Astrocyte (in vitro differentiated cells and primary cell): ENCODE results near the gene KRI1. TPM values are rescaled to one million over a fixed set of nuclear protein-coding genes. Genes with fewer than 3 reads are reported as not detected.

Source experiments
- DNase-seq: peaks from one replicate; pipeline ENCODE4 v3.0.0-alpha.2; 2010; ENCODE audit warnings: low read depth
- FAIRE-seq: peaks from 2 replicates; lab custom pipeline; 2011; peaks lifted over from hg19 to GRCh38; lab: Jason Lieb, UNC
- H2AFZ ChIP-seq: 2 replicates; pipeline ENCODE4 v1.6.0; 2012; ENCODE audit warnings: low read depth, low read length, inconsistent platforms
- H3K27ac ChIP-seq: 2 replicates; pipeline ENCODE4 v1.5.1; 2011; ENCODE audit warnings: low read depth, low read length, inconsistent platforms
- H3K27me3 ChIP-seq: 2 replicates; pipeline ENCODE4 v1.6.0; 2011; ENCODE audit warnings: low read length, inconsistent platforms; ENCODE audit not compliant: insufficient read depth
- H3K36me3 ChIP-seq: 2 replicates; pipeline ENCODE4 v1.5.1; 2011; ENCODE audit warnings: low read length, inconsistent platforms; ENCODE audit not compliant: insufficient read depth
- H3K4me1 ChIP-seq: 2 replicates; pipeline ENCODE4 v1.5.1; 2011; ENCODE audit warnings: low read length, inconsistent platforms; ENCODE audit not compliant: insufficient read depth
- H3K4me2 ChIP-seq: 2 replicates; pipeline ENCODE4 v1.6.0; 2012; ENCODE audit warnings: low read length, inconsistent platforms
- H3K4me3 ChIP-seq: 2 replicates; pipeline ENCODE4 v1.5.1; 2011; ENCODE audit warnings: low read depth, mild to moderate bottlenecking, low read length, inconsistent platforms; ENCODE audit not compliant: insufficient read depth
- H3K79me2 ChIP-seq: 2 replicates; pipeline ENCODE4 v1.6.0; 2012; ENCODE audit warnings: mild to moderate bottlenecking, low read length, inconsistent platforms; ENCODE audit not compliant: insufficient read depth
- H3K9ac ChIP-seq: 2 replicates; pipeline ENCODE4 v1.6.0; 2012; ENCODE audit warnings: mild to moderate bottlenecking, low read length, inconsistent platforms
- H3K9me3 ChIP-seq: 2 replicates; pipeline ENCODE4 v1.5.1; 2012; ENCODE audit warnings: low read depth, mild to moderate bottlenecking, low read length, inconsistent platforms; ENCODE audit not compliant: insufficient read depth
- H4K20me1 ChIP-seq: 2 replicates; pipeline ENCODE4 v1.6.0; 2012; ENCODE audit warnings: low read length, inconsistent platforms; ENCODE audit not compliant: insufficient read depth
- H3K27ac Mint-ChIP-seq: one replicate; pipeline ENCODE4 v1.8.0; 2021; ENCODE audit warnings: mild to moderate bottlenecking, mixed read lengths; ENCODE audit not compliant: unreplicated experiment
- H3K27me3 Mint-ChIP-seq: one replicate; pipeline ENCODE4 v1.8.0; 2021; ENCODE audit warnings: low read depth, mixed read lengths; ENCODE audit not compliant: unreplicated experiment
- H3K36me3 Mint-ChIP-seq: one replicate; pipeline ENCODE4 v1.8.0; 2021; ENCODE audit warnings: low read depth, mixed read lengths; ENCODE audit not compliant: unreplicated experiment
- H3K4me1 Mint-ChIP-seq: one replicate; pipeline ENCODE4 v1.8.0; 2021; ENCODE audit warnings: low read depth, mixed read lengths; ENCODE audit not compliant: unreplicated experiment
- H3K4me3 Mint-ChIP-seq: one replicate; pipeline ENCODE4 v1.8.0; 2021; ENCODE audit warnings: mild to moderate bottlenecking, moderate library complexity, mixed read lengths; ENCODE audit not compliant: unreplicated experiment
- H3K9me3 Mint-ChIP-seq: one replicate; pipeline ENCODE4 v1.8.0; 2021; ENCODE audit warnings: mild to moderate bottlenecking, mixed read lengths; ENCODE audit not compliant: unreplicated experiment
- CTCF ChIP-seq: IDR thresholded peaks from 2 replicates; pipeline ENCODE4 v1.5.1; 2011; ENCODE audit warnings: low read depth, mild to moderate bottlenecking, inconsistent platforms, low read length, moderate library complexity; ENCODE audit not compliant: insufficient read depth
- EZH2 ChIP-seq: IDR thresholded peaks from 2 replicates; pipeline ENCODE4 v1.6.1; 2012; ENCODE audit warnings: mild to moderate bottlenecking, low read length, inconsistent platforms; ENCODE audit not compliant: insufficient read depth
- total RNA-seq: library from RNA; stranded (reverse); gene quantifications from 2 replicates; pipeline ENCODE4 v1.2.1, GENCODE V29; 2021

Gene KRI1
- total RNA-seq, 1 donor from 2014 or later = 14.1 TPM

GRCh38 chr19:10587022-10587838 lies 21.4 kb upstream of the KRI1 start, which contains the start of gene AP1M2:
TSS of gene AP1M2 (minus strand) at chr19:10587312. CDS start at chr19:10587231, 81 bp downstream.
- H3K4me3 Mint-ChIP-seq = peak within 1 kb of the TSS; percentile 12

GRCh38 chr19:10586396-10586795 lies 20.6 kb upstream of the KRI1 start:
- Mint-ChIP-seq H3K4me1 (no peaks in the 10 kb centered on the region), H3K4me3 (peak overlapping the region; percentile 12), H3K27me3 (peaks cover 17% of the 10 kb centered on the region), H3K9me3 (no peaks in the 10 kb centered on the region), H3K36me3 (no peaks in the 10 kb centered on the region), H3K27ac (no peak overlapping the region)
- H3K4me3 ChIP-seq = no peak overlapping the region
- no peak overlapping the region for H3K27ac ChIP-seq
- no peak overlapping the region for H3K4me2 ChIP-seq
- no peak for DNase-seq
- no peaks in the 10 kb centered on the region for H3K4me1 ChIP-seq
- H2AFZ ChIP-seq = no peak overlapping the region
- no peaks in the 10 kb centered on the region for H3K36me3 ChIP-seq
- no peaks in the 10 kb centered on the region for H3K79me2 ChIP-seq
- no peaks in the 10 kb centered on the region for H3K9me3 ChIP-seq
- peaks cover 17% of the 10 kb centered on the region for H3K27me3 ChIP-seq
- H4K20me1 ChIP-seq = no peaks in the 10 kb centered on the region
- TF ChIP-seq CTCF = no peak
- TF ChIP-seq EZH2 = no peak
- no peak for FAIRE-seq
- no peak overlapping the region for H3K9ac ChIP-seq

More at GRCh38 chr19:10587022-10587838, 21.4 kb upstream of the KRI1 start, which contains the start of gene AP1M2:
- Histone ChIP-seq H3K4me1 (no peaks in the 10 kb centered on the region), H2AFZ (no peak within 1 kb of the TSS), H3K4me3 (no peak within 1 kb of the TSS), H3K9ac (no peak within 1 kb of the TSS), H3K36me3 (no peaks in the 10 kb centered on the region), H3K79me2 (no peaks in the 10 kb centered on the region), H3K9me3 (no peaks in the 10 kb centered on the region), H3K27ac (no peak within 1 kb of the TSS), H4K20me1 (no peaks in the 10 kb centered on the region), H3K4me2 (no peak within 1 kb of the TSS), H3K27me3 (peaks cover 17% of the 10 kb centered on the region)
- no peak for FAIRE-seq
- H3K9me3 Mint-ChIP-seq = no peaks in the 10 kb centered on the region
- no peak for DNase-seq
- H3K27me3 Mint-ChIP-seq = peaks cover 17% of the 10 kb centered on the region
- no peaks in the 10 kb centered on the region for H3K36me3 Mint-ChIP-seq
- no peak within 1 kb of the TSS for H3K27ac Mint-ChIP-seq
- no peak for TF ChIP-seq CTCF
- no peak for TF ChIP-seq EZH2
- H3K4me1 Mint-ChIP-seq = no peaks in the 10 kb centered on the region
